22Rv1 (cell line): ENCODE data around the gene RAB20.

ENCODE experiments used
- ZFX ChIP-seq: fragments of 450-650 bp; IDR thresholded peaks from 2 replicates; pipeline ENCODE4 v1.6.1; 2017; ENCODE audit warnings: antibody characterized with exemption, borderline replicate concordance
- TF ChIP-seq, protein P1 (sequence below): fragments of 450-650 bp; IDR thresholded peaks from 2 replicates; pipeline ENCODE4 v1.5.1; 2017; ENCODE audit warnings: mild to moderate bottlenecking

DNA sequence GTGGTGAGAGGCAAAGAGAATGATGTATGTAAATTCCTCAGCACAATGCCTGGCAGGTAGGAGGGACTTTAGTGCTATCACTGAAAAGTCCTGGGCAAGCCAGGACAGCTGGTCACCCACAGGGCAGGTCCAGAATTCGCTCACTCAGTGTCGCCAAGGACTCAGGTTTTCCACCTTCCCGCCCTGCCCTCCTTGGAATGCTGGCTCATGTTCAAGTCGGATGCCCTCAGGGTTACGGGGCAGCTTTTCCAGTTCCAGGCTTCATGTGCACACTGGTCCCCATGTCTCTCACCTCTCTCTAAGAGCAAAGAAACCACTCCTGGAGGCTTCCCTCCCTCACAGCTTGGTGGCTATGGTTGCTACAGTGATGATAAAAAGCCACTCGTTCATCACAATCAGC is 29.1 kb upstream of the RAB20 start:
- TF ChIP-seq, protein P1, sequence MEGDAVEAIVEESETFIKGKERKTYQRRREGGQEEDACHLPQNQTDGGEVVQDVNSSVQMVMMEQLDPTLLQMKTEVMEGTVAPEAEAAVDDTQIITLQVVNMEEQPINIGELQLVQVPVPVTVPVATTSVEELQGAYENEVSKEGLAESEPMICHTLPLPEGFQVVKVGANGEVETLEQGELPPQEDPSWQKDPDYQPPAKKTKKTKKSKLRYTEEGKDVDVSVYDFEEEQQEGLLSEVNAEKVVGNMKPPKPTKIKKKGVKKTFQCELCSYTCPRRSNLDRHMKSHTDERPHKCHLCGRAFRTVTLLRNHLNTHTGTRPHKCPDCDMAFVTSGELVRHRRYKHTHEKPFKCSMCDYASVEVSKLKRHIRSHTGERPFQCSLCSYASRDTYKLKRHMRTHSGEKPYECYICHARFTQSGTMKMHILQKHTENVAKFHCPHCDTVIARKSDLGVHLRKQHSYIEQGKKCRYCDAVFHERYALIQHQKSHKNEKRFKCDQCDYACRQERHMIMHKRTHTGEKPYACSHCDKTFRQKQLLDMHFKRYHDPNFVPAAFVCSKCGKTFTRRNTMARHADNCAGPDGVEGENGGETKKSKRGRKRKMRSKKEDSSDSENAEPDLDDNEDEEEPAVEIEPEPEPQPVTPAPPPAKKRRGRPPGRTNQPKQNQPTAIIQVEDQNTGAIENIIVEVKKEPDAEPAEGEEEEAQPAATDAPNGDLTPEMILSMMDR: no peak
- no peak for TF ChIP-seq ZFX
